GM11168 (cell line): ENCODE data around the gene TBC1D5.
"Not testable (repeated sequence)": the region's sequence is repeated elsewhere in the genome, so short reads cannot be mapped to it uniquely, and the experiment has no call there.

Source experiments
- in situ Hi-C: fragments of 300-500 bp; cut with MboI; formaldehyde crosslinking; loops from one replicate; pipeline ENCODE4 v1.12.0; 2022; ENCODE audit warnings: low sequenced_read_pairs; ENCODE audit not compliant: unreplicated experiment

The TBC1D5 gene

DNA sequence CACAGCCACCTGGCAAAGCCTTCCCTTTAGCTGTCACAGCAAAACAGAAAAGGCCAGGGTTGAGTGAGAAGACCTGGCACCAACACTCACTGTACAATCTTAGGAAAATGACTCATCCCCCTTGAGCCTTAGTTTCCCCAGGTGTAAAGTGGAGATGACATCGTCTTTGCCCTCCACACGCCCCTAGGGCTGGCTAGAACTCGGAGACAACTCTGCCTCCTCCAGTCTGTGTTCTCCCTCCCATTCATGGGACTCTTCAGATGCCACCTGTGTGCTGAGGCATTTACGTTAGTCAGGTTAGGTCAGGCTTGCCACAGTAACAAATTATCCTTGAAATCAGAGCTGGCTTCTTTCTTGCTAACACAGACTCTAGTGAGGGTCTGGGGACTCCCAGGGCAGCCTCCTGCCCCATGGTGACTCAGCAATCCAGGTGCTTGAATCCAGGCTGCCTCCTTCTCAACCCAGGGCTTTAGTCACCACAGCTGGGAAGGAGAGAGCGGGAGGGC, 605.1 kb downstream of the TBC1D5 start:
- in situ Hi-C loops = no loop called here

DNA sequence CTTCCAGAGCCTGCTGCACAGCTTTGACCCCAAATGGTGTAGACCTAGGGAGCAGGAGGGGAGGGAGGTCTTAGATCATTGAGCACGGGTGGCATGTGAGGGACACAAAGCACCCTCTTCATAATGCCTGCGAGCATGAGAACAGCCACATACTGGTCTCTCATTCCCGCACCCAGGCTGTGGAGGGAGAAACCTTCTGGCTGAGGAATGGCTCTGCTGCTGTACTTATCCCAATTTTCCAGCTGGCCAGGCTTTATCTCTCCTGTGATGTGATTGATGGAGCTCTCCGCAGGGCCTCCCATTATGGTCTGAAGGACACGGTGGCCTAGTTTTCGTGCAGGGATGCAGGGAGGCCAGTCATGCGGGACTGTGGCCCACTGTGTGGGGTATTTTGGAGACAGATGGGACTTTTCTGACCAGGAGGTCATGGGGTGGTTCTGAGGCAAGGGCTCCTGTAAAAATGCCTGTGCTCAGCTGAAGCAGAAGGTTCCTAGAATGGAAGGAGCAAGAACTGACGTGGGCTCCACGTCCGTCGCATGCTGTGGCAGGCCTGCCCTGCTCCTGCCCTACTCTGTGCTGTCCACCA, 606.2 kb downstream of the TBC1D5 start:
- in situ Hi-C loops = no loop called here

DNA sequence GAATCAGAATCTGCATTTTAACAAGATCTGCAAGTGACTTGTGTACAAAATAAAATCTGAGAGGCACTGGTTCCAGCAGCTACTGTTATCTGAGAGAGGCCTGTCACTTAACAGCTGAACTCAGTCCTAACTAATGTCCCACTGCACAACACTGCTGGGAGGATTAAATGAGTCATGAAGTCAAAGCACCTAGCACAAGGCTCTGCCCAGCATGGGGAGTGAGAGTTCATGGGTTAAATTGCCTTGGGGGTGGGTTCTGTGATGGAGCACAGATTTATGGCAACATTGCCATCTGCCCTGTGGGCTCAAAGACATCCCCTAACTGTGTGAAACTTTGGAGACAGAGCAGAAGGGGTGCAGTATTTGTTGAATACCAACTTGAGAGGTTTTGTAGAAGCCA, 606.7 kb downstream of the TBC1D5 start:
- in situ Hi-C loops = no loop called here

DNA sequence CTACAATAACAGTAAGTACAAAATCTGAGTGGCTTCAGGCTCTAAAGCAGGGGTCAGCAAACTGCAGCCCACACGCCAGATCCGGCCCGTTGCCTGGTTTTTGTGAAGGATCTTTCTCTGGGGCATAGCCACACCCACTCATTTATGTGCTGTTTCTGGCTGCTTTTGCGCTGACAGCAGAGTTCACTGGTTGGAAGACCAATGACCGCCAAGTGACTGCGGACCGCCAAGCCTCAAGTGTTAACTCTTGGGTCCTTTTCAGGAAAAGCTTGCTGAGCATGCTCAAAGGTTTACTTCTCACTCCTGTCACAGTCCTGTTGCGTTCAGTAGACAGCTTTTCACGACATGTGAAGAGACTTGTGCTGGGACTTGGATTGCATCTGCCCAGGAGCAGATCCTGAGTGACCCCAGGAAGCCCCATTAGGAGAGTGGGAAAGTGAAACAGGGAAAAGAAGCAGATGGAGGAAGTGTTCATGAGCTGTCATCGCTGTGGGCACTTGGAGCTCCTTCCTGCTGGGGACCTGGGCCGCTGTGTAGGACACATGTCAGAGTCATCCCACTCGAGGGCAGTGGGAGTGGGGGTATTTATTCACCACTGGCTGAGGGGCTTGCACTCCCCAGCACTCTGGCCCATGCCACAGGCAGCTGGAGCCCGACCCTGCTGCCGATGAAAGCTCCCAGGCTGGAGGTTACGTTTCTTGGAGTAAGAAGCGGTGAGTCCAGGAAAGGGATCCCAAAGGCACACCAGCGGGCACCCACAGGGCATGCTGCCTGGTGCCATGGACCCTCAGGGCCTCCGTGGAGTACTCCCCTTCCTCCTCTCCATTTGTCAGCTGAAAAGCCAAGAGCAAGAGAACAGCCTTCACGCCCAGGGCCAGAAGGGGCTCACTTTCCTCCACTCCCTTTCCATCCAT, 608.5 kb downstream of the TBC1D5 start:
- in situ Hi-C loops = no loop called here

DNA sequence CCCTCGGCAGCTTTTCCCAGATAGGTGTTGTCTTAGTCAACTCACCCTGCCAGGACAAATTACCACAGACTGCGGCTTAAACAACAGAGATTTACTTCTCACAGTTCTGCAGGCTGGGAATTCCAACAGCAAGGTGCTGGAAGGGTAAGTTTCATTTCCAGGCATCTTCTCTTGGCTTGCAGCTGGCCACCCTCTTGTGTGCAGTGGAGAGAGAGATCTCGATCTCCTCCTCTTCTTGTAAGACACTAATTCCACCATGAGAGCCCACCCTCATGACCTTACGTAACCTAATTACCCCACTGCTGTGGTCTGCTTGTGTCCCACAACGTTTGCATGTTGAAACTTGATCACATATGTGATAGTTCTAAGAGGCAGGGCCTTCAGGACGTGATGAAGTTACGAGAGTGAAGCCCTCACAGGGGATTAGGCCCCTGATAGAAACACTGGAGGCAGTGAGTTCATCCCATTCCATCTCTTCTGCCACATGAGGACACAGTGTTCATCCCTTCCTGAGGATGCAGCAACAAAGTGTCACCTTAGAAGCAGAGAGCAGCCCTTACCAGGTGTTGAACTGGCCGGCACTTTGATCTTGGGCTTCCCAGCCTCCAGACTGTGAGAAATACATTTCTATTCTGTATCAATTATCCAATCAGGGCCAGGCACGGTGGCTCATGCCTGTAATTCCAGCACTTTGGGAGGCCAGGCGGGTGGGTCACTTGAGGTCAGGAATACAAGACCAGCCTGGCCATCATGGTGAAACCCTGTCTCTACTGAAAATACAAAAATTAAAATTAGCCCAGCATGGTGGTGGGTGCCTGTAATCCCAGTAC, 609.9 kb downstream of the TBC1D5 start:
- in situ Hi-C loops = no loop called here

DNA sequence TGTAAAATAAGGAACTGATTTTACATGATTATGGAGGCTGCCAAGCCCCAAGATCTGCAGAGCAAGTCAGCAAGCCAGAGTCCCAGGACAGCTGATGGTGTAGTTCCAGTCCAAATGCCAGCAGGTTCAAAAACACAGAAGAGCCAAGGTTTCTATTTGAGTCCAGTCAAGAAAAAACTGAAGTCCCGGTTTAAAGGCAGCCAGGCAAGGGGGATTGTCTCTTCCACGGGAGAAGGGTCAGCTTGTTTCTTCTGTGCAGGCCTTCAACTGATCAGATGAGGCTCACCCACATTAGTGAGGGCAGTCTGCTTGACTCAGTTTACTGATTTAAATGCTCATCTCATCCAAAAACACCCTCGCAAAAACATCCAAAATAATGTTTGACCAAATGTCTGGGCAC, 611.5 kb downstream of the TBC1D5 start:
- in situ Hi-C loops = no loop called here

DNA sequence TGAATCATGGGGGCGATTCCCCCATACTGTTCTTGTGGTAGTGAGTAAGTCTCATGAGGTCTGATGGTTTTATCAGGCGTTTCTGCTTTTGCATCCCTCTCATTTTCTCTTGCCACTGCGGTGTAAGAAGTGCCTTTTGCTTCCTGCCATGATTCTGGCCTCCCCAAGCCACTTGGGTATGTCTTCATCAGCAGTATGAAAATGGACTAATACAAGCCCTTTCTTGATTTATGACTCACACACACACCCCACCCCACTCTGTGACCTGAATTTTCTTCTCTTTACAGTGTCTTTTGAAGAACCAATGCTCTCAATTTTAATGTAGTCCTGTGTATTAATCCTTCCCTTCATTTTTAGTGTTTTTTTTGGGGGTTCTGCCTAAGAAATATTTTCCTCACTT, 612.9 kb downstream of the TBC1D5 start:
- in situ Hi-C loops = no loop called here

DNA sequence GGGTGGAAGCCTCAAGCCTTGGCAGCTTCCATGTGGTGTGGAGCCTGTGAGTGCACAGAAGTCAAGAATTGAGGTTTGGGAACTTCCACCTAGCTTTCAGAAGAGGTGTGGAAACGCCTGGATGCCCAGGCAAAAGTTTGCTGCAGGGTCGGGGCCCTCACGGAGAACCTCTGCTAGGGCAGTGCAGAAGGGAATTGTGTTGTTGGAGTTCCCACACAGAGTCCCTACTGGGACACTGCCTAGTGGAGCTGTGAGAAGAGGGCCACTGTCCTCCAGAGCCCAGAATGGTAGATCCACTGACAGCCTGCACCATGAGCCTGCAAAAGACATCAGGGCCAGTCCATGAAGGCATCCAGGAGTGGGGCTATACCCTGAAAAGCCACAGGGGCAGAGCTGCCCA, 613.8 kb downstream of the TBC1D5 start:
- in situ Hi-C loops = not testable (repeated sequence)

DNA sequence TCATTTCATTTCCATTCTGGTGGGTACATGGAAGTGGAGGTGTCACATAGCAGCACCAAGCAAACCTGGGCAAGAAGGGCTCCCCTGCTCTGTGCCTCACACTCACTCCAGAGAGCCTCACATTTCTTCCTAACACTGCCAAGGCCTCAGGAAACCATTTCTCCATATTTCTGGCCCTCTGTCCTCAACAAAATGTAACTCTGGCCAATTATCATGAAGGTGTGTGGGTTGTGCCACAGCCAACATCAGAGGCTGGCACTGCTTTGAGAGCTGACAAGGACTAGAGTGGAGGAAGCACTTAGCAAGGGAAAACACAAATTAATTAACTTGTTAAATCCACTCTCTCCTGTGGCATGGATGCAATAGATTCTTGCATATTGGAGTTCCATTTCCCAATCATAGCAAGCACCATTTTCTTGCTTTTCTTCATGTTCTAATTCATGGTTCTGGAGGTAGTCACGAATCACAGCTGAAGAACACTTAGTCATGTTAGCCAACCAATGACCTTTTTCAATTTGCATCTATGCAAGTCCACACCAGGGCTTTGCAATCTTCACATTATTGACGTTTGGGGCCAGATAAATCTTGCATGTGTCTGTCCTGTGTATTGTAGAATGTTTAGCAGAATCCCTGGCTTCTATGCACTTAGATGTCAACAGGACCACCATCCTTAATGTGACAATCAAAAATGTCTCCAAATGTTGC, 616.5 kb downstream of the TBC1D5 start:
- in situ Hi-C loops = no loop called here

DNA sequence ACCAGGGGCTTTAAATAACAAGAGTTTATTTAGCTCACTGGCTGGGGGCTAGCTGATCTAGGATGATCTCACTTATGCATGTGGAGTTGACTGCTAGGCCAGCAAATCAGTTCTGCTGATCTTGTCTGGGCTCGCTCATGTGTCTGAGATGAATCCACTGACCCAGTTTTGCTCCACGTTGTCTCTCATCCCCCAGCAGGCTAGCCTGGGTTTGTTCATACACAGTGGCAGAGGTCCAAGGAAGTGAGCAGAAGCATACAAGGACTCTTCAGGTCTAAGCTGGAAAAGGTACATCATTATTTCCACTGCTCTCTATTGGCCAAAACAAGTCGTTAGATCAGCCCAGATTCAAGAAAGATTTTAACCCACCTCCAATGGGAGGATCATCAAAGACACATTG, 619.7 kb downstream of the TBC1D5 start:
- in situ Hi-C loops = no loop called here

DNA sequence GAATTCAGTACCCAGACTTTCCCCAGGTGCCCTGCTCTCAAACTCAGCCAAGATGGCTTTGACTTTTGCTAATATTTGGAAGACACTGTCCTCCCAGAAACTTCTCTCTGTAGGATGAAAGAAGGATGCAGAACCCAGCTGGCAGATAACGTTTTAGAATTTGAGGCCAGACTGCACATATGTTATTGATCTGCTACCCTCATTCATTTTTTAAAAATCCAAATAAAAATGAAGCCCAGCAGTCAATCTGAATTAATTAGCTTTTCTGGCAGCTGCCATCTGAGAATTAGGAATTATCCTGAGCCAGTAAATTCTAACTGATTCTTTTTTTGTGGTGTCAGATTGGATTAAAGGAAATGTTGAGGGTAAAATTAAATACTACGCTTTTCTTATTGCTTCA, 621.1 kb downstream of the TBC1D5 start:
- in situ Hi-C loops = no loop called here

DNA sequence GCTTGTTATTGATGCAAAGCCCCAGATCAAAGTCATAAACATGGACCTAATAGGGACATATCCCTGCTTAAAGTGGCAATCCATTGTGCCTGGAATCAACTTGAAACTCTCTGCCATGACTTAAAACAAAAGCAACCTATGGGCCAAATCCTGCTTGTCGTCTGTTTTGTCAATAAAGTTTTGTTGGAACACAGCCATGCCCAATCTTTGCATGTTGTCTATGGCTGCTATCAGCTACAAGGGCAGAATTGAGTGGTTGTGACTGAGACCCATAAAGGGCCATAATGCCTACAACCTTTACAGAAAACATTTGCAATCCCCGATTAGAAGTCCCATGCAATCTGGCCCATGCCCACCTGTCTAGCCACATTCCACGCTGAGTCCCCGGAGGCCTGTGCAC, 622.3 kb downstream of the TBC1D5 start:
- in situ Hi-C loops = no loop called here

DNA sequence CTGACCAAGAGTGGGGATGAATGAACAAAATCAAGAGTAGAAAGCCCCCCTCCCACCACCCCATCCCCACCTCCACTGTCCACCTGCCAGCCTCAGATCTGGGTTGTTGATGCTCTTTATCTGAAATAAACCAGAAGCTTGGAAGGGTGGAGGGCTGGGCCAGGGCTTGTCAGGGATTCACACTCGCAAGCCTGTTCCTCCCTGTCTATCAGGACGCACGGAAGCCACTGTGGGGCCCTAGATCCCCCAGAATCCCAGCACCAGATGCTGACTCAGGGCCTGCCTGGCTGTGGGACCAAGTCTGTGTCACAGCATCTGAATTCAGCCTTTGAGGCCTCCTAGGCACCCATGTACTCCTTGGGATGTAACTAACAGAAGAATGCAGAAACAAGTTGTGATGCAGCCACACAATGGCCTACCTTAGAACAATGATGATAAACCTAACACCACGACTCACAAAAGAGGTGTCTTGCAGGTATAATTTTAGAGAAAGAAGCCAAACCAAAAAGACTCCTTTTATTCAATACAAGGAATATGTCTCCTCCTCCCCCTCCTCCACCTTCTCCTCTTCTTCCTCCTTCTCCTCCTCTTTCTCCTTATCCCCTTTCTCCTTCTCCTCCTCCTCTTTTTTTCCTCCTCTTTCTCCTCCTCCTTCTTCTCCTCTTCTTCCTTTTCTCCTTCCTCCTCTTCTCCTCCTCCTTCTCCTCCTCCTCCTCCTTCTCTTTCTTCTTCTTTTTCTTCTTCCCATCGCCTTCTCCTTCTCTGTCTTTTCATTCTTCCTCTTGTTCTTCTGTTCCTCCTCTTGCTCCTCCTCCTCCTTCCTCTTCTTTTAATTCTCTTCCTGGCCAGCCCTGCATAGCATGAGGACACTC, 623.0 kb downstream of the TBC1D5 start:
- in situ Hi-C loops = no loop called here

DNA sequence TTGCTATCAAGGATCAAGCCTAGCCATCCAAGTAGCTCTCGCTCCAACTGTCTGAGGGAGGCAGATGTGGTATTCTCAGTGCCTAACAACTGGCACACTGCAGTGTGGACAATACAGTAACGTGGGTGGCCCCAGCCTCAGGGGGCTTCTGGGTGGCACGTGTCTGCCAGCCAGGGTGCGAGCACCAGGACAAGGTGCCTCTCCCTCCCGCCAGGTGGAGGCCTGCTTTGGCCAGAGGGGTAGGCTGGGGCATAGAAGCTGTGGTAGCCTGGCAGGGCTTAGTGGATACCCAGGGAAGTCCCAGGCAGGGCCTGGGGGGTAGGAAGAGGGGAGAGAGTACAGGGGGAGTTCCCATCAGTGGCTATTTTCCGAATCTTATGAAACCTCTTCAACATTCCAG, 623.7 kb downstream of the TBC1D5 start:
- in situ Hi-C loops = no loop called here

DNA sequence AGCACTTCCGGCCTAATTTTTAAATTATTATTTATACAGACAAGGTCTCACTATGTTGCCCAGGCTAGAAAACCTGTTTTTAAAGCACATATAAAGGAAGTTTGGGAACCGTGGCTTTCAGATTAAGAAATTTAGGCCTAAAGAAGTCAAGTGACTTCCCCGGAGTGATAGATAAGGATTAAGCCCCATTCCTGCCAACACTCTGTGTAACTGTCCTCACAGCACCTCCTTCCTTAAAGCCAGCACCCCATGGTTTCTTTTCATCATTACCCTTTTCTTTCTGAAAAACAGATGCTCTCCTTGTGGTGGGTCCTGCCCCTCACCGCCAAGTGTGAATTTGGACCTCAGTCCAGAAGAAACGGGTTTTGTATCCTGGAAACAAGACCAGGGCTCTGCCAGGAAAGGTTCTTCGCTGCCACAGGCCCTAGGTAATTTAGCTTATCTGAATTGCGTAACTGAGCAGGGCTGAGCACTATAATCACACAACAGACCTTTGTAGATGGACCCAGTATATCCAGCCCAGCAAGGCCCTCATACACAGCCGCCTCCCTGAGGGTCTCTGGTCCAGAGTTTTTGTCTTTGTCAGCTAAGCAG, 626.3 kb downstream of the TBC1D5 start:
- in situ Hi-C loops = no loop called here

DNA sequence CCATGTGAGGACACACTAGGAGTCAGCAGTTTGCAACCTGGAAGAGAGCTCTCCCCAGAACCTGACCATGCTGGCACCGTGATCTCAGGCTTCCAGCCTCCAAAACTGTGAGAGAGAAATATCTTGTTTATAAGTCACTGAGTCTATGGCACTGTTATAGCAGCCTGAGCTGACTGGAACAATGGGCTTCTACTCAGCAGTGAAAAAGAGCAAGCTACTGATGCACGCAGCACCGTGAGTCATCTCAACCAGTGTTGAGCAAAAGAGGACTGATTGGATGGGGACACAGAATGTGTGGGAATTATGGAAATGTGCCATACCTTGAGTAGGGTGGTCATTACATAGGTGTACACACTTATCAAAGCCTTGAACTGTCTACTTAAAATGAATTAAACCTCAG, 627.2 kb downstream of the TBC1D5 start:
- in situ Hi-C loops = no loop called here

DNA sequence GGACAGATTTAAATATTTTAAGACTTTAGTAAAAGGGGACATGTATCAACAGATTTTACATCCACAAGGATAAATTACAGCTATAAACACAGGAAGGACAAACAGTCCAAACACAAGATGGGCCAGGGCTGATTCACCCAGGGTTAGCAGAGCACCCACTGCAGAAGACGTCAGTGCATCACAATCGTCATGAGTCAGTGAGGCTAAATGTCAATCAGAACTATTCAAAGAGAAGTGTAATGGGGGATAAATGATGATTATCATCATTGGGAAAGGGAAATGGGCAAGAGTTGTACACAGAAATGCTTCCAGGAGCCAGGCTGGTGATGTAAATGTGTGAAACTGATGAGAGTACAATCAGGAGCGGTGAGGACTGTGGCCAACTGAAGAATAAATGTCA, 630.8 kb downstream of the TBC1D5 start:
- in situ Hi-C loops = no loop called here

DNA sequence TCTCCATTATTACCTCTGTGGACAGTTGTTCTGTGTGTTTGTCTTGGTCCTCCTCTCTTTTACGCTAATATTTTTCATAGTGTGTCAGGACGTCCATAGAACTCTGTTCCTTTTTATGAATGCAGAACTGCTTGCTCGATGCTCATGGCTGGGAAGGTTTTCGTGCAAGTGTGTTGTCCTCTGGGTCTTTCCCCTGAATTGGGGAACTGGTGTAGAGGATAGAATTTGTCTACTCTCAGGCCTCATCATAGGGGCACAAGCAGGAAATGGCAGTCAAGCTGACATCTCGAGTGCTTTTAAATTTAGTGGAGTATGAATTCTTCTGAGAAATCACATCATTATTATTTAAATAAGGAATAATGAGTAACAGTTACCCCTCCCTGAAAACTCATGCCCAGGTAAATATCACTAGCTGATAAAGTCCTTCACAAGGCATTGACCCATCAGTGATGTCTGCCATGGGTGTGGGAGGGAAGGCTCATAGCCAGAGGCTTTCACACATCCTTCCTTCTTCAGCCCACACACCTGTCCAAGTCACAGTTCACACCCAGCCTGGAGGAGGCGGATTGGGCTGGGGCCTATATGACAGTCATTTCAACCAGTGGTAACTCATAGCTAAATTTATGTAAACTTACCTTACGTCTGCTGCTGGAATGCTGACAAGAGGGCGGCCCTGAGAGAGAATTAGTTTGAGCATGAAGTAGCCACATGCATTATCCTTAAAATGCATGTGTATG, 631.6 kb downstream of the TBC1D5 start:
- in situ Hi-C loops = no loop called here
